Right ventricle myocardium superior (tissue), 1 donor: ENCODE data around the gene LECT2. TPM values are rescaled to one million over a fixed set of nuclear protein-coding genes. Genes with fewer than 3 reads are reported as not detected.

Experiments
- total RNA-seq: library from RNA; stranded (reverse); fragmentation: NEBNext Ultra II Directional; extraction: Animal tissue kit (Norgen Biotek cat#: 25700); gene quantifications from one replicate; pipeline ENCODE4 v1.2.1, GENCODE V29; 2021
- donor health status: DM: no; HTN: yes; CAD: no; lungs with severe emphysema.

The LECT2 gene
- total RNA-seq, 1 donor from 2014 or later: not detected

Other genes starting within 250 kb of the LECT2 start
- not detected for gene SLC25A48, start 120.3 kb downstream of the LECT2 start, total RNA-seq
- gene IL9, start 59.1 kb downstream of the LECT2 start, total RNA-seq: not detected
- gene TGFBI, start 74.0 kb upstream of the LECT2 start, total RNA-seq: 49.9 TPM
- 37.2 TPM for gene SMAD5, start 177.9 kb upstream of the LECT2 start, total RNA-seq
- gene SMIM32, start 238.2 kb upstream of the LECT2 start, total RNA-seq: not detected